ENCODE measurements around the gene PGAP6.
"Not testable (repeated sequence)": the region's sequence is repeated elsewhere in the genome, so short reads cannot be mapped to it uniquely, and the experiment has no call there.

PGAP6 gene, protein sequence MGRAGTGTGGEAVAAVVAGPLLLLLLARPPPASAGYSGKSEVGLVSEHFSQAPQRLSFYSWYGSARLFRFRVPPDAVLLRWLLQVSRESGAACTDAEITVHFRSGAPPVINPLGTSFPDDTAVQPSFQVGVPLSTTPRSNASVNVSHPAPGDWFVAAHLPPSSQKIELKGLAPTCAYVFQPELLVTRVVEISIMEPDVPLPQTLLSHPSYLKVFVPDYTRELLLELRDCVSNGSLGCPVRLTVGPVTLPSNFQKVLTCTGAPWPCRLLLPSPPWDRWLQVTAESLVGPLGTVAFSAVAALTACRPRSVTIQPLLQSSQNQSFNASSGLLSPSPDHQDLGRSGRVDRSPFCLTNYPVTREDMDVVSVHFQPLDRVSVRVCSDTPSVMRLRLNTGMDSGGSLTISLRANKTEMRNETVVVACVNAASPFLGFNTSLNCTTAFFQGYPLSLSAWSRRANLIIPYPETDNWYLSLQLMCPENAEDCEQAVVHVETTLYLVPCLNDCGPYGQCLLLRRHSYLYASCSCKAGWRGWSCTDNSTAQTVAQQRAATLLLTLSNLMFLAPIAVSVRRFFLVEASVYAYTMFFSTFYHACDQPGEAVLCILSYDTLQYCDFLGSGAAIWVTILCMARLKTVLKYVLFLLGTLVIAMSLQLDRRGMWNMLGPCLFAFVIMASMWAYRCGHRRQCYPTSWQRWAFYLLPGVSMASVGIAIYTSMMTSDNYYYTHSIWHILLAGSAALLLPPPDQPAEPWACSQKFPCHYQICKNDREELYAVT

DNA sequence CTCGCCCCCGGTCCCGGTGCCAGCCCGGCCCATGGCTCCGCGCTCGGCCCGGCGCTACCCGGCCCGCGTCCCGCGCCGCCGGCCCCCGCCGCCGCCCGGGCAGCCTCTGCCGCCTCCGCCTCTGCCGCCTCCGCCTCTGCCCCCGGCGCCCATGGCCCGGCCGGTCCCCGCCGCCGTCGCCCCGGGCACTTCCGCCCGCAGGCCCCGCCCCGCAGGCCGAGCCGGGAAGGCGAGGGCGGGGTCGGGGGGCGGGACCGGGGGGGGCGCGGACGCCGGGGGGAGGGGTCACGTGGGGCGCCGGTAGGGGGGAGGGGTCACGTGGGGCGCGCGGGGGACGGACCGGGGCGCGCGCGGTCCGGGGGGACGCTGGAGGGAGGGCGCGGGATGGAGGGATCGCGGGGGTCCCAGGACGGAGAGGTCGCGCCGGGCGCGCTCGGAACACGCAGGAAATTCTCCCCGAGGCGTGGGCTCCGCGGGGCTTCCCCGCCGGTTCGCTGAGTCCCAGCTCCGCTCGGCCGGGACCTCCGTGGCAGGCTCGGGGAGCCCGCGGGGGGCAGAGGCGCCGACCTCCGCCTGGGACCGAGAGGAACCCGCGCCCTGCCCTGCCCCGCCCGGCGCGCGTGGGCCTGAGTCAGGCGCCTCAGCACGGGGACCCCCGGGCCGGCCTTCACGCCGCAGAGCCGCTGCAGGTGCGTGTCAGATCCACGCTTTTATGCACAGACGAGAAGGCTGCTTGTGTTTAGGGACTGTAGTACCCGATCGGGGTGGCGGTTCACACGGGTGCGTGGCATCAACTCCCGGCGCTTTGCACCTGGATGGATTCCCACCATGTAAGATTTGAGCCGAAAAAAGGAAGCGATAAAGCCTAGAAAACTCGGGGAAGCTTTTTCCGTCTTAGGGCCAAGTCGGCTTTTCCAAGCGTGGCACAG is at the start of gene PGAP6:
Gene PGAP6, minus strand, starts transcription at position 190 of the 929 bp plus-strand sequence. Its CDS starts 157 bp downstream, at position 33.
- in situ Hi-C loops (cut with MboI; ENCODE audit: low sequenced_read_pairs), result no loop called here

DNA sequence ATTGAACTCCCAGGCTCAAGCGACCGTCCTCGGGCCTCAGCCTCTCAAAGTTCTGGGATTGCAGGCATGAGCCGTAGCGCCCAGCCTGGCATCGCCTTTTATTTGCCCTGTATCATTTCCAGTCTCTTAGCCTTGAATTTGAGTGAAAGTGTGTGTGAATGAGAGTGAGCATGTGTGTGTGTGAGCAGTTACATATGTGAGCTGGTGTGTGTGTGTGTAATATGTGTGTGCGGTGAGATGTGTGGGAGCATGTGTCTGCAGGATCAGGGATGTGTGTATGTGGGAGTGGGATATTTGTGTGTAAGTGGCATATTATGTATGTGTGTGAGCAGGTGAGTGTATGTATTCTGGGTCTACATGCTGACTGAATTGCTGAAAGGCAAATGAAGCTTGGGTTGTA is 49.1 kb upstream of the PGAP6 start:
- in situ Hi-C loops (cut with MboI; ENCODE audit: low sequenced_read_pairs), result no loop called here

DNA sequence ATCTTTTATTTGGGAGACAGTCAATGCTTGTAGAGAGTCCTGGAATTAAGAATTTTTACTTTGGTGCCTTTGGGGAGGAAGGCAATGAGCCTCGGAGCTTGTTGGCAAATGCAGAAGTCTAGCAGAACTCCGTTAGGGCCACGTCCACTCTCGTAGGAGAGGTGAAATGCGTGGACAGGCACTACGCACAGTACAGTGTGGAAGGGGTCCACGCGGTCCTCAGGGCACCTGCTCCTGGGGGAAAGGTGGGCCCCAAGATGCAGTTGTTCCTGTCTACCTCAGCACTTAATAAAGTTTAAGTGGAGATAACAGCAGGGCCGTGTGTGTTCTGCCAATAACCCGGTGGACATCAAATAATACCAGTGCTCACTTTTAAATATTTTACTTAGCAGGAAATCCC is 45.5 kb upstream of the PGAP6 start:
- in situ Hi-C loops (cut with MboI; ENCODE audit: low sequenced_read_pairs), result no loop called here

DNA sequence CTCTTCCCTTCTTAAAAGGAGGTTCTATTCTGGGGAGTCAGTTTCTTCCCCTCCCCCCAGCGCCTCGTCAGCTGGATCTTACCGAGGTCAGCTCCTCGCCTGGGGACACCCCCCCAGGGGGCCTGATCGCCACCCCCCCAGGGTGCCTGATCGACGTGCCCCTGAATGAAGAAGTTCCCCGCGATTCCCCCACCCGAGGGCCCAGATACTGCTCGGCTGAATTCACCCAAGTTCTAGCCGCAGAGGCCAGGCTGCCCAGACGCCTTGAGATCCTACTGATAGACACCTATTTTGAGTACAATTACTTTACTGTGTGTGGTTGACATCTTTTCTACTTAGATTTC is 45.1 kb upstream of the PGAP6 start:
- in situ Hi-C loops (cut with MboI; ENCODE audit: low sequenced_read_pairs), result no loop called here

DNA sequence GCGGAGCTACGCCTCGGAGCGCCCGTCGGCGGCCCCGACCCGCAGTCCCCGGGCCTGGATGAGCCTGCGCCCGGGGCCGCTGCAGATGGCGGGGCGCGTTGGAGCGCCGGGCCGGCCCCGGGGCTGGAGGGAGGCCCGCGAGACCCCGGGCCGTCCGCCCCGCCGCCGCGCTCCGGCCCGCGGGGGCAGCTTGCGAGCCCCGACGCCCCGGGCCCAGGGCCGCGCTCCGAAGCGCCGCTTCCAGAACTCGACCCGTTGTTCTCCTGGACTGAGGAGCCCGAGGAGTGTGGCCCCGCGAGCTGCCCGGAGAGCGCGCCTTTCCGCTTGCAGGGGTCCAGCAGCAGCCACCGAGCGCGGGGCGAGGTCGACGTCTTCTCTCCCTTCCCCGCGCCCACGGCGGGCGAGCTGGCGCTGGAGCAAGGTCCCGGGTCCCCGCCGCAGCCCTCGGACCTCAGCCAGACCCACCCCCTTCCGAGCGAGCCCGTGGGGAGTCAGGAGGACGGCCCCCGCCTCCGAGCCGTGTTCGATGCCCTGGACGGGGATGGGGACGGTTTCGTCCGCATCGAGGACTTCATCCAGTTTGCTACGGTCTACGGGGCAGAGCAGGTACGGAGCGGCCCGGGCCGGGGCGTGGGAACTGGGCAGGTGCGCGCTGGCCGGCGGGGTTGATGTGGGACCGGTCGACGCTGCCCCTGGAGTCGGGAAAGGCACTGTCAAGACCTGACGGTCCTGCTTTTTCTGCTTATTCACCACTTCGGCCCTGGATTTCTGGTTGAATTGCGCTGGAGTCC is 44.5 kb upstream of the PGAP6 start:
- in situ Hi-C loops (cut with MboI; ENCODE audit: low sequenced_read_pairs), result no loop called here

DNA sequence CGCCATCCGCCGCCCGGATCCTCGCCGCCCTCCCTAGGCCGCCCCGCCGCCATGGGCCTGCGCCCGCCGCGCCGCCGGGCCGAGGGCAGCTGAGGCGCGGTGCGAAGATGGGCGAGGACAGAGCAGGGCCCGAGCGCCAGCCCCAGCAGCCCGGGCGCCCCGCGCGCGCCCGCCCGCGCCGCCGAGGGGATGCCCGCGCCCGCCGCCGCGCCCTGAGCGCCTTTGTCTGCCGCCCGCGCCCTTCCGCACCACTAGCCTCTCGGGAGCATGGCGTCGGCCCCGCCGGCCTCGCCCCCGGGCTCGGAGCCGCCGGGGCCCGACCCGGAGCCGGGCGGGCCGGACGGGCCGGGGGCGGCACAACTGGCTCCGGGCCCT is 43.9 kb upstream of the PGAP6 start:
- in situ Hi-C loops (cut with MboI; ENCODE audit: low sequenced_read_pairs), result no loop called here

DNA sequence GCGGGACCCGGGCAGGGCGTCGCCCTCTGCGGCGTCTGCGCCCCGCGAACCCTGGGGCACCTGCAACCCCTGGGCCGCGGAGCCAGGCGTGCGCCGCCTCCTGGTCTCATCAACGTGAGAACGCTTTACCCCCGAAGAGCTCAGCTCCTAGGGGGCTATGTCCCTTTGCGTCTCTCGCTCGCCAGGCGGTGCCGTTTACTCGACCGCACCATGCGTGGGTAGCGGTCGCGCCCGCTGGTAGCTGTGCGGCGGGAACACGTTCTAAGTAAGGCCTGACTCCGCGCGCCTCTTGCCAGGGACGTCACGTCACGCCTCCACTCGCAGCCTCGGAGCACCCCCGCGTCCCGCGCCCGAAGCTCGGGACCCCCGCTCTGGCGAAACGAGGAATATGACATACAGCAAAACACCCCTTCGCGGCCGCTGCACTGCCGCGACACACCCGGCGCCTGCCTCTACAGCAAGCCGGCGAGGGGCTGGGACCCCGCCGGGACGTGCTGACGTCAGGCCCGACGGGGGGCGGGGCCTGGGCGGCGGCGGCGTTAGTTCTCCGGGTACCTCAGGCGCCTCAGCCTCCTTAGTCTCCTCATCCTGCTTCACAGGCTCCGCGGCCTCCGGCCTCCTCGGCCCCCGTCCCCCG is 43.4 kb upstream of the PGAP6 start, which contains the start of gene RAB11FIP3:
Gene RAB11FIP3, plus strand, starts transcription at position 568 of the 637 bp plus-strand sequence. CDS start 358 bp downstream, outside the sequence.
- in situ Hi-C loops (cut with MboI; ENCODE audit: low sequenced_read_pairs), result no loop called here

DNA sequence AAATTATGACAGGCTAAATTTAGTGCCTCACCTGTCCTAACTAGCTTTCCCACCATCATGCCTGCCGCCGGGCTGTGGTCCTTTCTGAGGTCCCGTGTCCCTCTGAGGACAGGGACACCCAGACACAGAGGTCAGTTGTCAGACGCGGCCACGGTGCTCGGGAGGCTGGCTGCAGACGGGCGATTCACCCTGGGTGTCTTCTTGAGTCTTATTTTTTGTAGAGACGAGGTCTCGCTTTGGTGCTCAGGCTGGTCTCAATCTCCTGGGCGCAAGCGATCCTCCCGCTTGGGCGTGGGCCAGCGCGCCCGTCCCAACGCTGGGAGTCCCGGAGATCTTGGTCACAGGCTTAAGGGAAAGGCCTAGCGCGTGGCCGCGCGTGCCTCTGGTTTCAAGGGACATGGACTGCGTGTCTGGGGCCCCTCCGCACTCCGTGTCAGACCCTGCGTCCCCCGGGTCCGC is 42.9 kb upstream of the PGAP6 start:
- in situ Hi-C loops (cut with MboI; ENCODE audit: low sequenced_read_pairs), result no loop called here

DNA sequence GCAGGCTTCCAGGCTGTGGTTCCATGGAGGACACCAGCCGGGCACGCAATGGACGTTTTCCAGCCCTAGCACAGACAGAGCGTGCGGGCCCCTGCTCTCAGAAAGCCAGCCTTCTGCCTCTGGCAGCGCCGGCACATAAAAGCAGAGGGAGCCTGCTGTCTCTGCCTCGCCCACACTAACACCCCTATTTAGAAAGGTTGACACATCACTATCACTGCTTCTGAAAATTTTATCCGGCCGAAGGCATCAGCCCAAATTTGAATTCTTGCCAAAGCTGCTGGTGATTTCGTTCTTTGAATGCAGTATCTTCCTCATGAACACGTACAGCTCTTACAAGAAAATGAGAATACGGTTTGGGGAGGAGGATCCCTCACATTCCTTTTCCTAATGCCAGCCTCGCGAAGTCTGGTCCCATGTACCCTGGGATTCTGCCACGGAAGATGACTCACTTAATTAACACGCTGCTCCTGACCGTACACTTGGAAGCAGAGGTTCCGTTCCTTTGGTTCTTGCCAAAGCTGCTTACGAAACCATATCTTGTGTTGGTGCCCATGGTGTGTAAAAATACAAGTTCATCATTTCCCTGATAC is 42.4 kb upstream of the PGAP6 start:
- in situ Hi-C loops (cut with MboI; ENCODE audit: low sequenced_read_pairs), result no loop called here

DNA sequence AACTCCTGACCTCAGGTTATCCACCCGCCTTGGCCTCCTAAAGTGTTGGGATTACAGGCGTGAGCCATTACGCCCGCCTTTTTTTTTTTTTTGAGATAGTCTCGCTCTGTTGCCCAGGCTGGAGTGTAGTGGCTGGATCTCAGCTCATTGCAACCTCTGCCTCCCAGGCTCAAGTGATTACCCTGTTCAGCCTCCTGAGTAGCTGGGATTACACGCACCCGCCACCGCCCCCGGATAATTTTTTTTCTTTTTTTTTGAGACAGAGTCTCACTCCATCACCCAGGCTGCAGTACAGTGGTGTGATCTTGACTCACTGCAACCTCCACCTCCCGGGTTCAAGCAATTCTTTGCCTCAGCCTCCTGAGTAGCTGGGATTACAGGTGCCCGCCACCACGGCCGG is 40.4 kb upstream of the PGAP6 start:
- in situ Hi-C loops (cut with MboI; ENCODE audit: low sequenced_read_pairs), result not testable (repeated sequence)

DNA sequence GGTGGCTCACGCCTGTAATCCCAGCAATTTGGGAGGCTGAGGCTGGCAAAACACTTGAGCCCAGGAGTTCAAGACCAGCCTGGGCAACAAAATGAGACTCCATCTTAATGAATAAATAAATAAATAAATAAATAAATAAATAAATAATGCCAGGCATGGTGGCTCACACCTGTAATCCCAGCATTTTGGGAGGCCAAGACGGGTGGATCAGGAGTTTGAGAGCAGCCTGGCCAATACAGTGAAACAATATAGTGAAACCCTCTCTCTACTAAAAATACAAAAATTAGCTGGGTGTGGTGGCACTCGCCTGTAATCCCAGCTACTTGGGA is 33.4 kb upstream of the PGAP6 start:
- in situ Hi-C loops (cut with MboI; ENCODE audit: low sequenced_read_pairs), result not testable (repeated sequence)

DNA sequence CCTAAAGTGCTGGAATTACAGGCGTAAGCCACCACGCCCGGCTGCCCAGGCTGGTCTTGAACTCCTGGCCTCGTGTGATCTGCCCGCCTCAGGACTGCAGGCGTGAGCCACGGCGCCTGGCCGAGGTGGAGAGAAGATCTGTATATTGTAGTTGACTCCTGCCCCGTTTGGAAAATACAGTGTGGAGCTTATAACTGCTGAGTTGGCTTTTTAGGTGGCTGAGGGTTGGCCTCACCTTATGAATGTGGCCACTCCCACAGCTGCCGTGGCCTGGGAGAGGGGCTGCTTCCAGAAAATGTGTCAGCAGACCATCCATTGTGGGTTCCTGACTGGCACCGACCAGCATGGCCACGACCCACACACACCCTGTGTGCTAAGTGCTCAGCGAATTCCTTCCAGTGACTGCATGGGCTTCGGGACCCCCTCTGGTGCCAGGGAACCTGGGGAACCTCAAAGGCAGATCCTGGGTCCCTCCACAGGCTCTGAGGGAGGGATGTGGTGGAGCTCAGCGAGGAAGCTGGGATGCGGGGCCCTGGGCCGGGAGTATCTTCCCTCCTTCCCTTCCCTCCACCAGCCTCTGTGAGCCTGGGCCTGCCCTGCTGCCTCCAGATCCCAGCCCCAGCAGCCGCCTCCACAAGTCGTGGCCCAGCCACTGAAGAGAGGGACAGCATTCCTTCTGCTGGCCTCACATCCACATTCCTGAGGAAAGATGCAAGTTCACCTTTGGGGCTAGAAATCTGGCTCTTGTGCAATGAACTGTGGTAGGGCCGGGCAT is 32.8 kb upstream of the PGAP6 start:
- in situ Hi-C loops (cut with MboI; ENCODE audit: low sequenced_read_pairs), result no loop called here

DNA sequence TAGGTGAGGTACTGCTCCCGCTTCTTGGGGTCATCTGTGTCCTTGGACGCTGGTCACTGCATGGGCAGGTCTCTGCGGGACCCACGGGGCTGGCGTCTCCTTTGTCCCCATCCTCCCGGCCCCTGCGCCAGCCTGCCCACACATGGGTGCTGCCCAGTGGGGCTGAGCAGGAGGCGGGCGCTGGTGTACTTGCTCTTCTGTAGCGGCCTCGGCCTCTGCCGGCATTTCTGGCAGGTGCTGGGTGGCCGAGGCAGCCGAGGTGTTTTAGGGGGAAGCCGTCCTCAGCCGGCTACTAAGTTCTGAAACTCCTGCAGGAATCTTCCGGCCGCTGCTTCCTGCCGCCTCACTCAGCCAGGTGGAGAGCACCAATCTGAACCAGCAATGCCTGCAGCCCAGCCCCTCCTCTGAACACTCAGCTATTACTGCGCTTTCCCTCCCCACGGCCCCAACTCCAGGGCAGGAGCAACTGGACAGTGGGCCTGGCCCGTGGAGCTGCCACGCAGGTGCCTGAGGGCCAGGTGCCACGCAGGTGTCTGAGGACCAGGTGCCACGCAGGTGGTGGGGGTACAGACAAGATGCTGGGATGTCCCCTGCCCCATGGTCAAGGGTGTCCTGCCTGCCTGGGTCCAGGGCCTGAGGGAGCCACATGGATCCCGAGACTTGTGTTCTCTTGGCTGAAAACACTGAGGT is 29.9 kb upstream of the PGAP6 start:
- in situ Hi-C loops (cut with MboI; ENCODE audit: low sequenced_read_pairs), result no loop called here

DNA sequence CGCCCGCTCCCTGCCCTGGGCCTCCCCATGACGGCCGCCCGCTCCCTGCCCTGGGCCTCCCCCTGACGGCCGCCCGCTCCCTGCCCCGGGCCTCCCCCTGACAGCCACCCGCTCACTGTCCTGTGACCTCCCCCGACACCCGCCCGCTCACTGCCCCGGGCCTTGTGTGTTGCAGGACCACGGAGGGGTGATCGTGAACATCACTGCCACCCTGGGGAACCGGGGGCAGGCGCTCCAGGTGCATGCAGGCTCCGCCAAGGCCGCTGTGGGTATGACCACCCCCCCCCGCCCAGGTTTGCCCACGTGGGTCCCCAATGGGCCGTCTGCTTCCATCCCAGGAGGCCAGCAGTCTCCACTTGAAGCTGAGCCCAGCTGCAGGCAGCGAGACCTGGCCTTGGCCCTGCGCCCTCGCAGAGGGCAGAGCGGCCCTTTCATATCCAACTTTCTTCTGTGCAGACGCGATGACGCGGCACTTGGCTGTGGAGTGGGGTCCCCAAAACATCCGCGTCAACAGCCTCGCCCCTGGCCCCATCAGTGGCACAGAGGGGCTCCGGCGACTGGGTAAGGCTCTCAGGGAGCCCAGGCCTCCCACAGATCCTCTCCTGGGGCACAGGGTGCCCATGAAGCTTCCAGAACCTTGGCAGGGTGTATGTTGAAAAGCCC is 28.9 kb upstream of the PGAP6 start:
- in situ Hi-C loops (cut with MboI; ENCODE audit: low sequenced_read_pairs), result no loop called here

DNA sequence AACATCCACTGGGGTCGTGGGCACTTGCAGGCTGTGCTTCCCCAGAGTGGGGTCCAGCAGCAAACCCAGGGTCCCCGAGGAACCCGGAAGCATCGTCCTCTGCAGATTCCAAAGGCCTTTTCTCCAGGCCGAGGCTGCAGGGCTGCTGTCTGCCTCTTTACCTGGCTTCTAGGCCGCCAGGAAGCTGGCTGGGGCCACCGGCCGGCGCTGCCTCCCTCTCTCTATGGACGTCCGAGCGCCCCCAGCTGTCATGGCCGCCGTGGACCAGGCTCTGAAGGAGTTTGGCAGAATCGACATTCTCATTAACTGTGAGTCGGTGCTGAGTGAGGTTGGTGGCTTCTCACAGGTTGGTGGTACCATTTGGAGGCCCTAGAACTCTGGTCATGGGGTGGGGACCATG is 25.5 kb upstream of the PGAP6 start:
- in situ Hi-C loops (cut with MboI; ENCODE audit: low sequenced_read_pairs), result no loop called here

DNA sequence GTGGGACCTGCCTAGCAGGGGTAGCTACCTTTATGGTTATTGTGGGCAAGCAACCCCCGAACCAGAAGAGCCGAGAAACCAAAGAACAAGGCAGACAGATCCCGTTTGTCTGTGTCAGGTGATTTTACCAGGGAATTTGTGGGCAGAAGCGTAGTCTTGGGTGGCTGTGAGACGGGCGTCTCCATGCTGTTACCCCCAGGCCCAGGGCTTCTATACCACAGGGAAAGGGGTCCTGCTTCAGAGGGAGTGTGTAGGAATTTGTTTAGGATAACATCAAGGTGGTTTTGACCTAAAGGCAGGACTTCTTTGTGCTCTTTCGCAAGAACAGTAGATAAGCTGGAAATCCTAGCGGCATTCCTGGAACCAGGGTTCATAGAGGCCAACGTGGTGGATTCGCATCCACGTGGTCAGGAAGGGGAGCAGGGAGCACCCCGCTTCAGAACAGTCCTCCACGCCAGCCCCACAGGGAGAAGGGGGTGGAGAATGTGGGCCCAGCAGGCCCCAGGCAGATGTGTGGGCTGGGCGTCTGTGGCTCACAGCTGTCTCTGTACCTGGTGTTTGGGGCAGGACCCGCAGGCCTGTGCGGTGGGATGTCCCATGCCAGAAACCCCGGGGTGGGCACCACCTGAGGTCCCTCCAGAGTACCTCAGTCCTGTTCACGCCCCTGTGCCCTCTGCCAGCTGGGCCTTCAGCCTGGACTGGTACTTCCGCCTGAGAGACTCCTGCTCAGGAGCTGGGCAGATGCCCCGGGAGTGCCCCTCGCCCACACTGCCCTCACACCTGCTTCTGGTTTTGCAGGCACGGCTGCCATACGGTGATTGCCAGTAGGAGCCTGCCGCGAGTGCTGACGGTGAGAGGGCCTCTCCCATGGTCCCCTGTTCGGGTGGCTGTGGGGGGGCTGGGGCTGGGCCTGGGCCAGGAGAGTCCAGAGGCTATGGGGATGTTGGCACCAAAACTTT is 24.0 kb upstream of the PGAP6 start:
- in situ Hi-C loops (cut with MboI; ENCODE audit: low sequenced_read_pairs), result no loop called here

Data from HL-60/S4 treated with retinoic acid at 250 ng/mL for 4 days and 3 days (cell line).